GM19395 (cell line): ENCODE data around the gene CEP104.

Experiments
- ATAC-seq: cut with Tn5 transposase; IDR thresholded peaks from one replicate; pipeline ENCODE4 v1.9.1; 2021; ENCODE audit warnings: mild to moderate bottlenecking, moderate library complexity; ENCODE audit not compliant: unreplicated experiment

Gene CEP104

GRCh38 chr1:3779912-3780416 lies 77.0 kb downstream of the CEP104 start:
- ATAC-seq, result no peak

GRCh38 chr1:3779265-3779911 lies 77.6 kb downstream of the CEP104 start:
- ATAC-seq, result no peak

DNA sequence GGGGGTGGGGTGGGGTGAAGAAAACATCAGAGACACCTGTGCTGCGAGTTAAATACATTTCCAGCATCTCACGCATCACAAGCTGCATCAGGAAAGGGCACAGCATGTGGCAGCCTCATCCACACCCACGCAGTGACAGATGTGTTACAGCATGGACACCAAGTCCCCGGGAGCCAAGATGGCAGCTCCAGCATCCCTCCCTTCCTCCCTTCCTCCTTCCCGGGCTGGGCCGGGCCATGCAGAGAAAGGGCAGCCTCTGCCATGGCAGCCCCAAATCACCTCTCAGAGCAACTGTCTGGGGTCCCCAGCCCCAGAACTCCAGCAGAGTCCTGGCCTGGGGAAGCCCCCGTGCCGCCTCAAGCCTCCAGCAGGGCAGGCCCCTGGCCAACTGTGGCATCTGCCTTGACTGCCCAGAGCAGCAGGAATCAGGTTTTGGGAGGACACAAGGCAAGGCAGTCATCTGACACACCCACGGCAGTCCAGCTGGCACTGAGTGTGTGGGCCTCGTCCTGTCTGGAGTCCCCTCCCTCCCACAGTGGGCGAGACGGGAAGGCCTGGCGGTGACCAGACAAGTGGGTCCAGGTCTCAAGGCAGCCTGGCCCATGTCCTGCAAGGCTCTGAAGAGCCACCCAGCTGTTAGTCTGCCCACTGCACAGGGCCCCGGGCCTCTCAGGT lies 78.3 kb downstream of the CEP104 start:
- ATAC-seq, result no peak

DNA sequence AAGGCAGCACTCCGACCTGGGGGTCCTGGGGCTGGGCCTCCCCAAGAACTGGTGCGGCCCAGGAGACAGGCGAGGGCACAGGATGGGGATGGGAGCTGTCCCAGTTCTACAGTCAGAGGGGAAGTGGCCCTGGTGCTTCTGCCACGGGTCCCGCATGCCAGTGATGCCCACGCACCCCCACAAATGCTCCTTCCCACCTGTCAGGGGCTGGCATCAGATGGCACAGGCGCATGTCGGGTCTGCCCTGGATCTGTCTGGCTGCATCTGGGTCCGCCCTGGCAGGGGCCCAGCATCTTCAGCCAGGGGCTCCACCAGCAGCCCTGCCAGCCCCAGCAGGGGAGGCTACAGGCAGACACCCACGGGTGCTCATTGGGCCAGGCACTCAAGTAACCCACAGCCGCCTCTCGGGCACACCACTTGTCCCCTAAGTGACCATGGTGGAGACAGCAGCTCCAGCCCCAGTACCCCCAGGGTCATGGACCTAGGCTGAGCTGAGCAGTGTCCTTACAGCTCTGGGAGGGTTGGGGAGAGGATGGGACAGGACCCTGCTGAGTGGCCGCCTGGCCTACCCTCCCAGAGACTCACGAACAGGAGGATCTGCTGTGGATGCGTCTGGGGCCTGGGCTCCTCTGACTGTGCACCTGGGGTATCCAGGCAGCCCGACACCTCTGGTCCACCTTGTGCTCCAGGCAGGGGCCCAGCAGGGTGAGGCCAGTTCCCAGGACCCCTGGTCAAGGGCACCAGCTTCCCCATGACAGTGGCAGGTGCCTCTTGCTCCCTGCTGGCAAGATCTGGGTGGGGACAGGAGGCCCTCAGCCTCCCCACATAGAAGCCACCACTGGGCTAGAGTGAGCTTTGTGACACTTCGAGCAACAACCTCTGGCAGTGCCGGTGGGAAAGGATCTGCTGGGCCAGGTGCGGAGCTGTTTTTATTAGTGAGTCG lies 79.1 kb downstream of the CEP104 start:
- no peak for ATAC-seq

GRCh38 chr1:3777078-3777547 lies 79.9 kb downstream of the CEP104 start:
- ATAC-seq, result no peak

- ATAC-seq, result no peak
Measured at GRCh38 chr1:3776231-3776961, 80.6 kb downstream of the CEP104 start.

- no peak for ATAC-seq
Measured at GRCh38 chr1:3775490-3776230, 81.4 kb downstream of the CEP104 start.

- no peak for ATAC-seq
Measured at GRCh38 chr1:3774946-3775489, 82.0 kb downstream of the CEP104 start.

- ATAC-seq, result no peak
Measured at GRCh38 chr1:3774276-3774945, 82.6 kb downstream of the CEP104 start.

DNA sequence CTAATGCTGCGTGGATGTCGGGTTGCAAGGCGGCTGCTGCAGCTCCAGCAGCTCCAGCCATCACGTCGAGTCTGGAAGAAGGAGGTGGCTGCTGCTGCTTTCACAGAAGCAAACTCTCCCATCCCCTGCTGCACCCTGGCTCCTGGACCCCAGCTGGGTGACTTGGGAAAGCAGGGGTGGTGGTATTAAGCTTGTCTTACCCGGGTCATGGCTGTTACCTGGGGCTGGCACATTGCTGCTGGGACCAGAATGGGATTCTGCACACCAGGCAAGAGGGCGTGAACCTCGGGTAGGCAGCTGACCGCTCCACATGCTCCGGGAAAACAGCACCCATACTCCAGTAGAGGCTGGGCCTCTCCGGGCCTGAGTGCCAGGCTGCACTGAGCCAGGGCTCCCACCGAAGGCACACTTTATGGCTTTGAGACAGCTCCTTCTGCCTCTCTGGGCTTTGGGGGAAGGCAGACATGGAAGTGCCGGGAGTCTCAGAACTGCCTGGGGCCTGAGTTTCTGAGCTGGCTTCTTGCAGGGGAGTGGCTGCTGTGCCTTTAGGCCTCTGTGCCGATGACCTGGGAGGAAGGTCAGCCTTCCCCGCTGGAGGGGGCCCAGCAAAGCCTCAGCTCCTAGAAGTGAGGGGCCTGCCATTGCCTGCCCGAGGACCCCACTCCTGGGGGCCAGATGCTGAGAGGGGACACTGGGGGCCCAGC lies 83.3 kb downstream of the CEP104 start:
- no peak for ATAC-seq

- ATAC-seq, result peak; percentile 13
Measured at GRCh38 chr1:3772715-3773571, 84.1 kb downstream of the CEP104 start, which contains the start of gene SMIM1. TSS of gene SMIM1 (plus strand) at chr1:3772749. CDS start at chr1:3775374, 2,625 bp downstream.

DNA sequence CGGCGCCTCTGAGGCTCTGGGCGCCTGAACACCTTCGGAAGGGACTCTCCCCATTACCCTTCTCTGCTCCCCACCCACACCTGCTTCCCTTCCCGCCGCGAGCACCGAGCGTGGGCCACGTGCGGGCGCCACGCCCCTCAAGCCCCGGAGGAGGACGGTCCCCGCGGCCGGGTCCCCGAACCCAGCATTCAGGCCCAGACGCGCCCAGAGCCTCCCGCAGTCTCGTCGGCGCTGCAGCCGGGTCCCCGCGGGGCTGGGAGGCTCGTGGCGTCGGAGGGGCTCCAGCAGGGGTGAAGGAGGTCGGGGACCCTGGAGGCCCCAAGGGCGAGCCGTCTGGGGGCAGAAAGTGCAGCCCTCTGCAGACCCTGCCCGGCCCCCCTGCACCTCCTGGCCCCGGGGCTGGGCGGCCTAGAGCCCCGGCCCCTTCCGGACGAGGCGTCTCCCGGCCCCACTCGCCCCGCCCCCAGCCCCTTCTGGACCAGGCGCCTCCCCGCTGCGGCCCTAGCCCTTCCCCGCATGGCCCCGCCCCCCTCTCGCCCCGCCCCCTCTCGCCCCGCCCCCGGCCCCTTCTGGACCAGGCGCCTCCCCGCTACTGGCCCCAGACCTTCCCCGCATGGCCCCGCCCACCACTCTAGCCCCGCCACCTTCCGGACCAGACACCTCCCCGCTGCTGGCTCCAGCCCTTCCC lies 84.8 kb downstream of the CEP104 start:
- ATAC-seq, result peak; percentile 52

DNA sequence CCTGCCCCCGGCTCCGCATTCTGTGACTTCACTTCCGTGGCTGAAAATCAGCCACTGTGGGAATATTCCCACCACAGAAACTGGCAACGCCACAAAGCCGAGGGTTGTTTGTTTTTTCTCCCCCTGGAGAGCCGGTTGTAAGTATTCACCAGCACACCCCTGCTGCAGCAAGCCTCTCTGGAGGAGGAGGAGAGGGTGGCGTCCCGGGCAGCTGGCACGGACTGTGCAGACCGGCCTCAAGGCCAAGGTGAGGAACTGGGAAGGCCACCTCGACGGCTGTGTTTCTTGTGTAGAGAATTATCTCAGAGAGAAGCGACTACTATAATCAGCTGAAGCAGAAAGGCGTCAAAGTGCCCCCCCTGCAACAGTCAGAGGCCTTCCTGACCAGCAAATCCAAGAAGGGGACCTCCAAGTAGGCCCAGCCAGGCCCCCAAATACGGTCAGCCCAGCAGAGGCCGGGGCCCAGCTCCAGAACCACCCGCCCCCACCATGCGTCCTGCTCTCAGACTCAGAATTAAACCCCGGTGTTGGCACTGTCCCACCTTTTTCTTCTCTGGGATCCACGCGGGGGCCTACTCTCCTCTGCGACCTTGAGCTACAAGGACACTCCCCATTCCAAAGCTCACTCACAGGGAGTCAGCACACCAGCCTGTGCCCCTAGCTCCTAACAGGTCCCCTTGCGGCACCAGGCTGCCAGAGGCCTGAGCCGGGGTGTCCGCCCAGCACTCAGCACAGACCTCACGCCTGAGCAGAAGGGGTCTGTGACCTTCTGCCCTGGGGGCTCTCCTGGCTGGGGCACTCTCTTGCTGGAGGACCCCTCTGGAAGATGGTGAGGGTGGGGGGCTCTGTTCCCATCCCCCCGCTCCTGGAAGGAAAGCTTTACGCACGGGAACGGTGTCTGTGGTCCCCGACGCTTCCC lies 85.6 kb downstream of the CEP104 start:
- no peak for ATAC-seq

GRCh38 chr1:3770047-3770765 lies 86.8 kb downstream of the CEP104 start:
- ATAC-seq, result no peak

GRCh38 chr1:3768811-3769390 lies 88.1 kb downstream of the CEP104 start:
- ATAC-seq, result no peak
